A549 (cell line): ENCODE measurements around the gene BAIAP2L1. TPM values are rescaled to one million over a fixed set of nuclear protein-coding genes. Genes with fewer than 3 reads are reported as not detected.

Experiments used
- ATAC-seq, 2 experiments: fragments of 200-7000 bp in 1 of 2; fragments of >200 bp in 1 of 2; cut with Nextera tagmentation in 1 of 2; cut with Tn5 transposase in 1 of 2; 3 replicates each; pipeline versions ENCODE4 v1.8.0 to v1.9.1; 2018 to 2020; ENCODE audit warnings: mild to moderate bottlenecking in 1 of 2, moderate library complexity in 1 of 2
- CTCF ChIA-PET: fragments of 300-600 bp; sonication (Branson Sonifier 250); formaldehyde crosslinking; extraction: SDS; loops from one replicate; lab custom pipeline; 2021; ENCODE audit warnings: antibody characterized with exemption, inconsistent platforms; lab: Yijun Ruan, JAX
- POLR2A ChIA-PET: fragments of 350-600 bp; formaldehyde crosslinking; extraction: SDS; loops from one replicate; lab custom pipeline; 2021; ENCODE audit warnings: antibody characterized with exemption, inconsistent platforms; lab: Yijun Ruan, JAX
- DNase-seq, 2 experiments: peaks; one replicate each; pipeline versions ENCODE4 v3.0.0 to v3.0.0-alpha.2; 2011 to 2016; ENCODE audit warnings: low read depth in 1 of 2, low spot score in 1 of 2
- FAIRE-seq: peaks from 2 replicates; lab custom pipeline; 2011; peaks lifted over from hg19 to GRCh38; lab: Jason Lieb, UNC
- H3K27ac ChIP-seq, 2 experiments: fragments of >200 bp; sonication (Bioruptor Twin); formaldehyde crosslinking; 3 replicates each; pipeline ENCODE4 v1.5.1; 2016 to 2017
- H3K4me1 ChIP-seq: fragments of >200 bp; sonication (Bioruptor Twin); formaldehyde crosslinking; 3 replicates; pipeline ENCODE4 v1.6.1; 2016
- H3K4me2 ChIP-seq: fragments of >200 bp; sonication (Bioruptor Twin); formaldehyde crosslinking; 3 replicates; pipeline ENCODE4 v1.6.1; 2016
- H3K4me3 ChIP-seq: fragments of >200 bp; sonication (Bioruptor Twin); formaldehyde crosslinking; 3 replicates; pipeline ENCODE4 v1.5.1; 2016
- H3K9me3 ChIP-seq: fragments of >200 bp; sonication (Bioruptor Twin); formaldehyde crosslinking; 3 replicates; pipeline ENCODE4 v1.6.1; 2016
- ATOH8 ChIP-seq: fragments of 250-450 bp; sonication (Bioruptor Pico); IDR thresholded peaks from 2 replicates; pipeline ENCODE4 v1.5.0; 2020; ENCODE audit warnings: low read depth, mild to moderate bottlenecking, moderate library complexity
- BCL3 ChIP-seq: fragments of >200 bp; sonication (Bioruptor Twin); formaldehyde crosslinking; IDR thresholded peaks from 3 replicates; pipeline ENCODE4 v1.6.1; 2016
- CBX2 ChIP-seq: fragments of 200-600 bp; sonication (generic); IDR thresholded peaks from 2 replicates; pipeline ENCODE4 v1.6.1; 2016; ENCODE audit warnings: low read depth, mild to moderate bottlenecking, borderline replicate concordance
- EHF ChIP-seq: fragments of 250-450 bp; sonication (Bioruptor Pico); IDR thresholded peaks from 2 replicates; pipeline ENCODE4 v1.5.0; 2020; ENCODE audit warnings: mild to moderate bottlenecking
- ELK1 ChIP-seq: fragments of 150-350 bp; IDR thresholded peaks from 2 replicates; pipeline ENCODE4 v1.6.1; 2014; ENCODE audit warnings: low read depth, mild to moderate bottlenecking, low read length
- FOSL2 ChIP-seq, 2 experiments: fragments of 450-650 bp in 1 of 2; fragments of >200 bp in 1 of 2; sonication (Bioruptor Twin) in 1 of 2; formaldehyde crosslinking; IDR thresholded peaks; 2 replicates each; pipeline versions ENCODE4 v1.5.0 to v1.6.1; 2016 to 2020; ENCODE audit warnings: mild to moderate bottlenecking in 1 of 2, moderate library complexity in 1 of 2
- GATA3 ChIP-seq: IDR thresholded peaks from 2 replicates; pipeline ENCODE4 v1.6.1; 2012; ENCODE audit warnings: borderline replicate concordance
- HES2 ChIP-seq: fragments of >200 bp; sonication (Bioruptor Twin); formaldehyde crosslinking; IDR thresholded peaks from 2 replicates; pipeline ENCODE4 v1.6.1; 2016
- HMGXB4 ChIP-seq: fragments of 250-450 bp; sonication (Bioruptor Pico); IDR thresholded peaks from 2 replicates; pipeline ENCODE4 v1.5.0; 2021; ENCODE audit warnings: mild to moderate bottlenecking, moderate library complexity, borderline replicate concordance
- HOXB5 ChIP-seq: fragments of 250-450 bp; sonication (Bioruptor Pico); IDR thresholded peaks from 2 replicates; pipeline ENCODE4 v1.5.0; 2020; ENCODE audit warnings: mild to moderate bottlenecking, moderate library complexity
- JUN ChIP-seq, 2 experiments: fragments of >200 bp; sonication (Bioruptor Twin); formaldehyde crosslinking; IDR thresholded peaks; 2 replicates in 1 of 2; 3 replicates in 1 of 2; pipeline ENCODE4 v1.6.1; 2016 to 2017
- JUNB ChIP-seq: fragments of >200 bp; sonication (Bioruptor Twin); formaldehyde crosslinking; IDR thresholded peaks from 2 replicates; pipeline ENCODE4 v1.6.1; 2016
- MAZ ChIP-seq: fragments of 150-350 bp; IDR thresholded peaks from 2 replicates; pipeline ENCODE4 v1.6.1; 2014; ENCODE audit warnings: antibody characterized with exemption, low read depth, low read length, borderline replicate concordance
- MYC ChIP-seq: IDR thresholded peaks from 2 replicates; pipeline ENCODE4 v1.6.1; 2012; ENCODE audit warnings: mild to moderate bottlenecking, inconsistent platforms, low read length, improper control_type of control experiment, borderline replicate concordance
- POLR2A ChIP-seq: IDR thresholded peaks from 2 replicates; pipeline ENCODE4 v1.6.1; 2012; ENCODE audit warnings: mild to moderate bottlenecking, low read length
- RCOR1 ChIP-seq: fragments of 150-350 bp; IDR thresholded peaks from 2 replicates; pipeline ENCODE4 v1.6.1; 2014; ENCODE audit warnings: antibody characterized with exemption, low read length, low read depth
- REST ChIP-seq: fragments of 200-600 bp; sonication (generic); IDR thresholded peaks from 2 replicates; pipeline ENCODE4 v1.6.1; 2016; ENCODE audit warnings: antibody characterized with exemption, mild to moderate bottlenecking, moderate library complexity
- RNF2 ChIP-seq: fragments of 200-600 bp; sonication (generic); IDR thresholded peaks from 2 replicates; pipeline ENCODE4 v1.6.1; 2016; ENCODE audit warnings: low read depth, mild to moderate bottlenecking, antibody characterized with exemption, moderate library complexity, borderline replicate concordance
- SMC3 ChIP-seq: fragments of >200 bp; sonication (Bioruptor Twin); formaldehyde crosslinking; IDR thresholded peaks from 3 replicates; pipeline ENCODE4 v1.6.1; 2018; ENCODE audit warnings: inconsistent platforms
- TFCP2L1 ChIP-seq: fragments of 250-450 bp; sonication (Bioruptor Pico); IDR thresholded peaks from 2 replicates; pipeline ENCODE4 v1.5.0; 2021; ENCODE audit warnings: mild to moderate bottlenecking
- ZC3H11A ChIP-seq: fragments of 450-650 bp; IDR thresholded peaks from 2 replicates; pipeline ENCODE4 v1.6.1; 2014; ENCODE audit warnings: antibody characterized with exemption, mild to moderate bottlenecking
- ZNF302 ChIP-seq: fragments of 250-450 bp; sonication (Bioruptor Pico); IDR thresholded peaks from 2 replicates; pipeline ENCODE4 v1.9.0; 2021; ENCODE audit warnings: inconsistent platforms, mild to moderate bottlenecking, moderate library complexity
- WGBS: methylation state at CpG from one replicate; pipeline ENCODE4 v1.1.6; 2017; ENCODE audit errors: missing lambda C conversion rate; 5-methylcytosine and 5-hydroxymethylcytosine counted together
- polyA plus RNA-seq, 4 experiments: library from polyadenylated mRNA; depleted of rRNA in 3 of 4; stranded (reverse); fragments of >200 nt; fragmentation: RNase III in 1 of 4; extraction: RNeasy Plus Mini Kit Qiagen cat#74134 plus additional on column Dnase treatment in 1 of 4; gene quantifications; 2 replicates in 3 of 4; 3 replicates in 1 of 4; pipeline ENCODE4 v1.2.3, GENCODE V29; 2011 to 2017

Gene BAIAP2L1
- polyA plus RNA-seq, 2 of the 4 experiments (the other 2 are of a cell fraction) = 39.4 to 89.3 TPM

GRCh38 chr7:98335411-98335977, 65.4 kb downstream of the BAIAP2L1 start:
- Histone ChIP-seq H3K27ac (no peak overlapping the region), H3K4me2 (no peak overlapping the region), H3K9me3 (no peaks in the 10 kb centered on the region), H3K4me3 (no peak overlapping the region), H3K4me1 (peaks cover 10% of the 10 kb centered on the region; the same call in 1 of the 3 replicates)
- no peak for TF ChIP-seq TFCP2L1 (CRISPR knock-in tag)
- no peak for TF ChIP-seq SMC3
- no peak for TF ChIP-seq ELK1
- TF ChIP-seq RCOR1 = no peak
- WGBS = 94% methylated on average over 8 of the region's 8 CpGs
- CTCF ChIA-PET = interaction anchor here (1.0 kb wide), 1 partner anchor 66 kb away, joined by 4 read pairs; the partner anchor contains the start of gene BAIAP2L1
- ATAC-seq (peak in 1 of 2 experiments; percentile 20; a peak in 2 of 6 replicates), DNase-seq (no peak), FAIRE-seq (no peak)
- POLR2A ChIA-PET = no interaction called here

GRCh38 chr7:98334081-98334480, 66.8 kb downstream of the BAIAP2L1 start:
- FAIRE-seq = no peak
- H3K9me3 ChIP-seq = no peaks in the 10 kb centered on the region
- H3K27ac ChIP-seq = no peak overlapping the region
- TF ChIP-seq ZC3H11A = no peak
- no peak for TF ChIP-seq HES2
- TF ChIP-seq ATOH8 (CRISPR knock-in tag) = no peak
- no peak for TF ChIP-seq HOXB5
- no peak for TF ChIP-seq MAZ
- TF ChIP-seq POLR2A = no peak
- TF ChIP-seq RCOR1 = no peak
- no peak for TF ChIP-seq RNF2
- TF ChIP-seq MYC = no peak
- TF ChIP-seq EHF (CRISPR knock-in tag) = no peak
- TF ChIP-seq FOSL2 (IDR thresholded peaks at IDR 0.05) = no peak
- no peak for TF ChIP-seq FOSL2 (CRISPR knock-in tag; IDR thresholded peaks at IDR 0.05)
- no peak for TF ChIP-seq HMGXB4
- no peak for TF ChIP-seq ZNF302
- TF ChIP-seq GATA3 = no peak
- no peak overlapping the region for H3K4me2 ChIP-seq
- 33% methylated on average over 1 of the region's 1 CpG for WGBS
- CTCF ChIA-PET = interaction anchor here (1.2 to 1.5 kb wide), 2 partner anchors 67 to 87 kb away, joined by 5 to 7 read pairs; partner anchors contain the start of gene BAIAP2L1
- ATAC-seq = peak in 1 of 2 experiments; percentile 31; a peak in 1 of 6 replicates
- H3K4me1 ChIP-seq = peaks cover 10% of the 10 kb centered on the region; the same call in 1 of the 3 replicates
- POLR2A ChIA-PET = no interaction called here
- no peak for DNase-seq
- H3K4me3 ChIP-seq = no peak overlapping the region

GRCh38 chr7:98330926-98331529, 69.9 kb downstream of the BAIAP2L1 start:
- ATAC-seq (no peak), FAIRE-seq (no peak)
- CTCF ChIA-PET = interaction anchor here (0.6 kb wide), 1 partner anchor 36 kb away, joined by 3 read pairs; no protein-coding TSS in a partner anchor
- TF ChIP-seq BCL3 (no peak), JUNB (no peak), CBX2 (no peak), ZNF302 (no peak), REST (no peak), JUN (IDR thresholded peaks at IDR 0.05) (no peak)

More at GRCh38 chr7:98330926-98331529, 69.9 kb downstream of the BAIAP2L1 start:
- Histone ChIP-seq H3K4me2 (no peak overlapping the region), H3K9me3 (no peaks in the 10 kb centered on the region), H3K27ac (no peak overlapping the region), H3K4me1 (peaks cover 5% of the 10 kb centered on the region; the same call in 1 of the 3 replicates), H3K4me3 (no peak overlapping the region)
- DNase-seq = no peak
- POLR2A ChIA-PET = interaction anchor here (0.7 kb wide), 1 partner anchor 87 kb away, joined by 8 read pairs; no protein-coding TSS in a partner anchor
- WGBS = 96% methylated on average over 5 of the region's 5 CpGs
